D721Med (cell line): ENCODE results near the gene CAPN9.

Experiments
- DNase-seq: peaks from one replicate; pipeline ENCODE4 v3.0.0; 2011; ENCODE audit warnings: low spot score; ENCODE audit not compliant: insufficient read length
- FAIRE-seq: peaks from 2 replicates; lab custom pipeline; 2011; peaks lifted over from hg19 to GRCh38; lab: Jason Lieb, UNC
- CTCF ChIP-seq: IDR thresholded peaks from 2 replicates; pipeline ENCODE4 v1.5.1; 2012; ENCODE audit warnings: mild to moderate bottlenecking, control low read depth; ENCODE audit not compliant: insufficient read depth; ENCODE audit errors: missing control alignments

The CAPN9 gene

GRCh38 chr1:230725256-230726012, 21.8 kb upstream of the CAPN9 start:
- no peak for FAIRE-seq

GRCh38 chr1:230728710-230729392, 18.3 kb upstream of the CAPN9 start:
- FAIRE-seq: no peak
- no peak for DNase-seq

More at GRCh38 chr1:230725256-230726012, 21.8 kb upstream of the CAPN9 start:
- TF ChIP-seq CTCF: no peak
- no peak for DNase-seq

GRCh38 chr1:230730977-230731376, 16.2 kb upstream of the CAPN9 start:
- FAIRE-seq (no peak), DNase-seq (no peak)
- no peak for TF ChIP-seq CTCF

More at GRCh38 chr1:230728710-230729392, 18.3 kb upstream of the CAPN9 start:
- no peak for TF ChIP-seq CTCF

GRCh38 chr1:230735447-230735846, 11.7 kb upstream of the CAPN9 start:
- no peak for TF ChIP-seq CTCF
- FAIRE-seq: no peak
- DNase-seq: no peak

GRCh38 chr1:230737622-230738262, 9.4 kb upstream of the CAPN9 start:
- TF ChIP-seq CTCF: no peak
- FAIRE-seq (no peak), DNase-seq (no peak)

- FAIRE-seq: no peak
- no peak for TF ChIP-seq CTCF
- no peak for DNase-seq
These were observed 7.5 kb upstream of the CAPN9 start for GRCh38 chr1:230739564-230740290.
